Endothelial cell (in vitro differentiated cells): ENCODE measurements around the gene STX10. TPM values are rescaled to one million over a fixed set of nuclear protein-coding genes. Genes with fewer than 3 reads are reported as not detected.

Experiments
- DNase-seq: peaks from one replicate; pipeline ENCODE4 v3.0.0; 2021; ENCODE audit warnings: low spot score
- H3K27ac Mint-ChIP-seq: one replicate; pipeline ENCODE4 v1.8.0; 2021; ENCODE audit warnings: mixed read lengths, inconsistent platforms; ENCODE audit not compliant: unreplicated experiment
- H3K27me3 Mint-ChIP-seq: one replicate; pipeline ENCODE4 v1.8.0; 2021; ENCODE audit warnings: mild to moderate bottlenecking, moderate library complexity, mixed read lengths, inconsistent platforms; ENCODE audit not compliant: unreplicated experiment
- H3K36me3 Mint-ChIP-seq: one replicate; pipeline ENCODE4 v1.8.0; 2021; ENCODE audit warnings: mild to moderate bottlenecking, low read depth, mixed read lengths, inconsistent platforms; ENCODE audit not compliant: unreplicated experiment
- H3K4me1 Mint-ChIP-seq: one replicate; pipeline ENCODE4 v1.8.0; 2021; ENCODE audit warnings: mild to moderate bottlenecking, mixed read lengths, inconsistent platforms; ENCODE audit not compliant: unreplicated experiment
- H3K4me3 Mint-ChIP-seq: one replicate; pipeline ENCODE4 v1.8.0; 2021; ENCODE audit warnings: mild to moderate bottlenecking, mixed read lengths, inconsistent platforms; ENCODE audit not compliant: unreplicated experiment
- H3K9me3 Mint-ChIP-seq: one replicate; pipeline ENCODE4 v1.8.0; 2021; ENCODE audit warnings: mixed read lengths, inconsistent platforms; ENCODE audit not compliant: unreplicated experiment
- CTCF ChIP-seq: fragments of 200-600 bp; sonication (generic); IDR thresholded peaks from one replicate; pipeline ENCODE4 v1.5.0; 2021; ENCODE audit warnings: antibody characterized with exemption; ENCODE audit not compliant: unreplicated experiment
- total RNA-seq: library from RNA; stranded (reverse); fragmentation: NEBNext Ultra II Directional; extraction: Animal tissue kit (Norgen Biotek cat#: 25700); gene quantifications from one replicate; pipeline ENCODE4 v1.2.1, GENCODE V29; 2021; ENCODE audit not compliant: unreplicated experiment

Gene STX10
- total RNA-seq, 1 donor from 2014 or later = 31.8 TPM

- DNase-seq = no peak
- no peaks in the 10 kb centered on the region for H3K9me3 Mint-ChIP-seq
- peaks cover 4% of the 10 kb centered on the region for H3K27me3 Mint-ChIP-seq
- TF ChIP-seq CTCF = no peak
- H3K4me3 Mint-ChIP-seq = no peak overlapping the region
- H3K36me3 Mint-ChIP-seq = peaks cover 16% of the 10 kb centered on the region
- peaks cover 12% of the 10 kb centered on the region for H3K4me1 Mint-ChIP-seq
- no peak overlapping the region for H3K27ac Mint-ChIP-seq
These were observed 14.8 kb downstream of the STX10 start for GRCh38 chr19:13135068-13136062.

GRCh38 chr19:13134626-13135025, 15.5 kb downstream of the STX10 start:
- Mint-ChIP-seq H3K27ac (peak overlapping the region; percentile 57), H3K27me3 (peaks cover 6% of the 10 kb centered on the region), H3K9me3 (no peaks in the 10 kb centered on the region), H3K36me3 (peaks cover 14% of the 10 kb centered on the region), H3K4me3 (no peak overlapping the region), H3K4me1 (peaks cover 10% of the 10 kb centered on the region)
- no peak for TF ChIP-seq CTCF
- DNase-seq = no peak

GRCh38 chr19:13133241-13133870, 16.8 kb downstream of the STX10 start:
- H3K27ac Mint-ChIP-seq = no peak overlapping the region
- peaks cover 8% of the 10 kb centered on the region for H3K4me1 Mint-ChIP-seq
- no peak for TF ChIP-seq CTCF
- peaks cover 7% of the 10 kb centered on the region for H3K36me3 Mint-ChIP-seq
- no peak for DNase-seq
- no peaks in the 10 kb centered on the region for H3K9me3 Mint-ChIP-seq
- peak overlapping the region; percentile 31 for H3K4me3 Mint-ChIP-seq
- H3K27me3 Mint-ChIP-seq = peaks cover 4% of the 10 kb centered on the region

GRCh38 chr19:13132471-13133180, 17.5 kb downstream of the STX10 start:
- Mint-ChIP-seq H3K9me3 (no peaks in the 10 kb centered on the region), H3K27ac (no peak overlapping the region), H3K4me3 (no peak overlapping the region), H3K27me3 (peaks cover 3% of the 10 kb centered on the region), H3K36me3 (peaks cover 2% of the 10 kb centered on the region), H3K4me1 (peaks cover 8% of the 10 kb centered on the region)
- no peak for TF ChIP-seq CTCF
- DNase-seq = no peak
